ENCODE results near the gene TAMALIN.

TAMALIN gene

GRCh38 chr12:52055731-52056711, 49.3 kb downstream of the TAMALIN start:
- Histone ChIP-seq H3K36me3 (ENCODE audit: insufficient read depth, low read length) (peaks cover 4% of the 10 kb centered on the region; the same call in 1 of the 2 replicates), H3K9ac (ENCODE audit: insufficient read length) (no peak overlapping the region), H3K9me3 (ENCODE audit: low read depth, low read length) (no peaks in the 10 kb centered on the region), H3K4me3 (no peak overlapping the region), H3K27ac (no peak overlapping the region)
- TF ChIP-seq EZH2 (IDR thresholded peaks at IDR 0.05) (no peak), POLR2AphosphoS5 (IDR thresholded peaks at IDR 0.05; ENCODE audit: borderline replicate concordance, low read depth, low read length) (no peak), FOXP2 (optimal IDR thresholded peaks at IDR 0.05; ENCODE audit: control extremely low read depth, extremely low read length, insufficient read depth) (no peak)
- DNase-seq (ENCODE audit: low read depth, low spot score), result no peak

- TF ChIP-seq FOXP2 (optimal IDR thresholded peaks at IDR 0.05; ENCODE audit: control extremely low read depth, extremely low read length, insufficient read depth) (no peak), POLR2AphosphoS5 (IDR thresholded peaks at IDR 0.05; ENCODE audit: borderline replicate concordance, low read depth, low read length) (no peak), EZH2 (IDR thresholded peaks at IDR 0.05) (no peak)
- H3K27ac ChIP-seq, result no peak overlapping the region
These were observed 50.3 kb downstream of the TAMALIN start for GRCh38 chr12:52056801-52057637.

GRCh38 chr12:52057638-52058576, 51.2 kb downstream of the TAMALIN start:
- Histone ChIP-seq H3K36me3 (ENCODE audit: insufficient read depth, low read length) (peaks cover 4% of the 10 kb centered on the region; the same call in 1 of the 2 replicates), H3K4me3 (no peak overlapping the region), H3K27ac (no peak overlapping the region), H3K9ac (ENCODE audit: insufficient read length) (no peak overlapping the region), H3K9me3 (ENCODE audit: low read depth, low read length) (no peaks in the 10 kb centered on the region)
- TF ChIP-seq FOXP2 (optimal IDR thresholded peaks at IDR 0.05; ENCODE audit: control extremely low read depth, extremely low read length, insufficient read depth), result no peak
- no peak for DNase-seq (ENCODE audit: low read depth, low spot score)

More at GRCh38 chr12:52056801-52057637, 50.3 kb downstream of the TAMALIN start:
- Histone ChIP-seq H3K9me3 (ENCODE audit: low read depth, low read length) (no peaks in the 10 kb centered on the region), H3K36me3 (ENCODE audit: insufficient read depth, low read length) (peaks cover 4% of the 10 kb centered on the region; the same call in 1 of the 2 replicates), H3K9ac (ENCODE audit: insufficient read length) (no peak overlapping the region), H3K4me3 (no peak overlapping the region)
- no peak for DNase-seq (ENCODE audit: low read depth, low spot score)

- Histone ChIP-seq H3K27ac (no peak overlapping the region), H3K9me3 (ENCODE audit: low read depth, low read length) (no peaks in the 10 kb centered on the region), H3K4me3 (no peak overlapping the region), H3K36me3 (ENCODE audit: insufficient read depth, low read length) (peaks cover 4% of the 10 kb centered on the region; the same call in 1 of the 2 replicates), H3K9ac (ENCODE audit: insufficient read length) (no peak overlapping the region)
- no peak for TF ChIP-seq EZH2 (IDR thresholded peaks at IDR 0.05)
- no peak for TF ChIP-seq FOXP2 (optimal IDR thresholded peaks at IDR 0.05; ENCODE audit: control extremely low read depth, extremely low read length, insufficient read depth)
- TF ChIP-seq POLR2AphosphoS5 (IDR thresholded peaks at IDR 0.05; ENCODE audit: borderline replicate concordance, low read depth, low read length), result no peak
- no peak for DNase-seq (ENCODE audit: low read depth, low spot score)
These were observed 52.0 kb downstream of the TAMALIN start for GRCh38 chr12:52058631-52059361.

- Histone ChIP-seq H3K4me3 (no peak overlapping the region), H3K36me3 (ENCODE audit: insufficient read depth, low read length) (peaks cover 4% of the 10 kb centered on the region; the same call in 1 of the 2 replicates), H3K9me3 (ENCODE audit: low read depth, low read length) (no peaks in the 10 kb centered on the region), H3K9ac (ENCODE audit: insufficient read length) (no peak overlapping the region), H3K27ac (no peak overlapping the region)
- TF ChIP-seq FOXP2 (optimal IDR thresholded peaks at IDR 0.05; ENCODE audit: control extremely low read depth, extremely low read length, insufficient read depth) (no peak), POLR2AphosphoS5 (IDR thresholded peaks at IDR 0.05; ENCODE audit: borderline replicate concordance, low read depth, low read length) (no peak), EZH2 (IDR thresholded peaks at IDR 0.05) (no peak)
- no peak for DNase-seq (ENCODE audit: low read depth, low spot score)
These were observed 53.1 kb downstream of the TAMALIN start for GRCh38 chr12:52059582-52060497.

- no peak overlapping the region for H3K9ac ChIP-seq (ENCODE audit: insufficient read length)
These were observed 53.9 kb downstream of the TAMALIN start for GRCh38 chr12:52060498-52061177.

More at GRCh38 chr12:52060498-52061177, 53.9 kb downstream of the TAMALIN start:
- TF ChIP-seq POLR2AphosphoS5 (IDR thresholded peaks at IDR 0.05; ENCODE audit: borderline replicate concordance, low read depth, low read length) (no peak), EZH2 (IDR thresholded peaks at IDR 0.05) (no peak), FOXP2 (optimal IDR thresholded peaks at IDR 0.05; ENCODE audit: control extremely low read depth, extremely low read length, insufficient read depth) (no peak)
- Histone ChIP-seq H3K9me3 (ENCODE audit: low read depth, low read length) (no peaks in the 10 kb centered on the region), H3K36me3 (ENCODE audit: insufficient read depth, low read length) (peaks cover 4% of the 10 kb centered on the region; the same call in 1 of the 2 replicates), H3K4me3 (no peak overlapping the region), H3K27ac (no peak overlapping the region)
- DNase-seq (ENCODE audit: low read depth, low spot score), result no peak
